GM12864 (cell line): ENCODE measurements around the gene AKT3.

Experiments used
- DNase-seq: peaks from one replicate; pipeline ENCODE4 v3.0.0-alpha.2; 2011; ENCODE audit warnings: low read depth
- H3K4me3 ChIP-seq: 2 replicates; pipeline ENCODE4 v1.5.1; 2011; ENCODE audit warnings: mild to moderate bottlenecking, low read depth, low read length, control low read depth
- CTCF ChIP-seq: IDR thresholded peaks from 2 replicates; pipeline ENCODE4 v1.5.1; 2011; ENCODE audit warnings: low read depth, mild to moderate bottlenecking, moderate library complexity, low read length, control low read depth, inconsistent platforms; ENCODE audit errors: missing control alignments

The AKT3 gene

DNA sequence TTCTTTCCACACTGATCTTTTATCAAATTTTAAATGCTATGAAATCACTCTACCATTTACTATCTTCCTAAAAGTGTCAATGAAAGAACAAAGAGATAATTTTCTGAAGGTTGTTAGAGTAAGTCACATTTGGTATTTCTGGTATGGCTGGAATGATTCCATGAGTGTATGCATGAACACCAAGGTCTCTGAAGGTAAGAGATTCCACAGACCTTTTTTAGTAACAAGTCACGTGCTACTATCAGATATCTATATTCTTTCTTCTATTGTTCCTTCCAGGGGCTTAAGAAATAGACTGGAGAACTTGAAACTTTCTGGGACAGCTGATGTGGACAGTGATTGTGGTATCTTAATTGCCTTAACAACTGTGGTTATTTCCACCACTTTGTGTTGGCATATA is 329.2 kb downstream of the AKT3 start:
- H3K4me3 ChIP-seq, result no peak overlapping the region
- no peak for DNase-seq
- TF ChIP-seq CTCF, result no peak

DNA sequence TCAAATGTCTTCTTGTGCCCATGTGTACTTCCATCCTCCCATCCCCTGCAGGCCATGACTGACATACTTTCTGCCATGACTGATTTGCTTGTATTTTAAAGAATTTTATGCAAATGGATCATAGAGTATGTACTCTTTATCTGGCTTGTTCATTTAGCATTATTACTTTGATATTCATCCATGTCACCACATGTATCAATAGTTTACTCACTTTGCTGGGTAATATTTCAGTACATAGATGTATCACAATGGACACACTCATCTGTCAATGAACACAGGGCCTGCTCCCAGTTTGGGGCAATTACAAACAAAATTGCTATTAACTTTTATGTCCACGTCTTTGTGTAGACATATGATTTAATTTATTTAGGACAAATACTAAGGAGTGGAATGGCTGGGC is 335.1 kb downstream of the AKT3 start:
- H3K4me3 ChIP-seq, result no peak overlapping the region
- no peak for TF ChIP-seq CTCF
- DNase-seq, result no peak

DNA sequence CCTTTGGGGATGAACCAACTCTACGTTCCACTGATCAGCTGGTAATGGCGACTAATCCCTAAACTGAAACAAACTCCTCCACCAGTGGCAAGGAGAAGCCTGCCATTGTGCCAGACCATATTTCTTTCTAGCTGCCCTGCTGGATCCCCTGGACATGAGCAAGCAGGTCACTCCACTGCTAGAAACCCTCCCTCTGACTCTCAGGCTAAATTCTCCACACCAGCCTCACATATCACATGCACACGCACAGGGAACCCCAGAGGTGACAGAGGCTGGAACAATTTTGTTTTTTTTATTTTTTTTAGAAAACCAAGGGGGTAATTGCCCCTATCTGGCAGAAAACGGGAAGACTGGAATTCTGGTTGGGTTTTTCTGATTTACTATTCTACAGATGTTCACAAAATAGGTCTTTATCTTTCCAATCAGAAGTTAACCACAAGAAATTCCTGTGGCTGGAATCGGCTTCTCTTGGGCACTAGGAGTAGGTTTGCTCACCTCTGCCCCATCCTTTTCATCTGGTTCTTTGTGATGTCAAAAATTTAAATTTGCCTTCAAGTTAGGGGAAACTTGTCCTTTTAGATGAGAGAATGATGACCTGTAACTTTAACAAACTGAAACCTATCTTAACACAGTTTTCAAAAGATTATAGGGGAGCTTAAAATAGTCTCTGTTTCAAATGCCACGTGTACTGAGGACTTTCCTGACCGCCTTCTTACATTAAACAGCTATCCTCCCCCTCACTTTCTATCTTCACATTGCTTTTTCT is 336.1 kb downstream of the AKT3 start:
- TF ChIP-seq CTCF, result no peak
- no peak overlapping the region for H3K4me3 ChIP-seq
- peak; percentile 21 for DNase-seq

- TF ChIP-seq CTCF, result no peak
- no peak overlapping the region for H3K4me3 ChIP-seq
- no peak for DNase-seq
Measured at GRCh38 chr1:243510928-243511327, 339.1 kb downstream of the AKT3 start.

- DNase-seq, result no peak
- TF ChIP-seq CTCF, result no peak
- H3K4me3 ChIP-seq, result no peak overlapping the region
Measured at GRCh38 chr1:243508943-243509342, 341.1 kb downstream of the AKT3 start.

DNA sequence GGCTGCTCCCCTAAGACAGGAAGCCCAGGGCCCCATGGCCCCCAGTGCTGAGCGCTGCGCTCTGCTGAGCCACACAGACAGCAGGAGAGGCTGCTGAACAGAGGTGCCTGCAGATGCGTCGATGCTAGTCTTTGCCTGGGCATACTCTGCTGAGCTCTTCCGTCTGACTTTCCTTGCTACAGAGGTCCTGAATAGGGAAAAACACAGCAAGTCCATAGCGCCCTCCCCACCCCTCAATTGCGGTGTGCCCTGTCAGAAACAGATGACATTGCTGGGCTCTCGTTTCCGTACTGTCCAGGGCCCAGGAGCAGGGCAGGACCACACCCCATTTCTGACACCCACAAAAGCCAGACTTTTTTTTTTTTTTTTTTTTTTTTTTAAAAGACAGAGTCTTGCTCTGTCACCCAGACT is 341.7 kb downstream of the AKT3 start:
- H3K4me3 ChIP-seq, result no peak overlapping the region
- TF ChIP-seq CTCF, result no peak
- DNase-seq, result no peak

- TF ChIP-seq CTCF, result no peak
- no peak for DNase-seq
- no peak overlapping the region for H3K4me3 ChIP-seq
Measured at GRCh38 chr1:243507672-243508302, 342.3 kb downstream of the AKT3 start.
